ENCODE data around the gene C1orf232. TPM values are rescaled to one million over a fixed set of nuclear protein-coding genes. Genes with fewer than 3 reads are reported as not detected.

The C1orf232 gene
- total and polyA plus RNA-seq, 2 experiments from 2014 or later = not detected

GRCh38 chr1:26171084-26172072, 2.6 kb upstream of the C1orf232 start, which contains the start of gene ZNF593OS:
ZNF593OS (minus strand) TSS chr1:26171832; CDS start chr1:26171661, 171 bp downstream.
- peaks cover 38% of the 10 kb centered on the region for H3K27me3 Mint-ChIP-seq (ENCODE audit: insufficient read depth, low read depth, poor library complexity)
- no peaks in the 10 kb centered on the region for H3K9me2 ChIP-seq (ENCODE audit: insufficient read depth)
- no peaks in the 10 kb centered on the region for H3F3A ChIP-seq (replicated peaks; ENCODE audit: low read depth)
- H3K9me3 Mint-ChIP-seq = no peaks in the 10 kb centered on the region
- H3K36me3 Mint-ChIP-seq (ENCODE audit: low read depth) = no peaks in the 10 kb centered on the region; the same call in 2 of the 3 replicates
- no peak within 1 kb of the TSS for H3K27ac ChIP-seq (ENCODE audit: low read depth)
- no peak within 1 kb of the TSS for H3K27ac Mint-ChIP-seq
- ATAC-seq (no peak), DNase-seq (ENCODE audit: low spot score) (no peak)
- 0 out of 2 replicates have a peak, but pooled peaks cover 4% of the 10 kb centered on the region for H3K79me2 ChIP-seq (replicated peaks; ENCODE audit: insufficient read depth)
- H3K4me3 ChIP-seq = peak within 1 kb of the TSS; percentile 94
- peak within 1 kb of the TSS; percentile 88 for H3K4me3 Mint-ChIP-seq
- no peaks in the 10 kb centered on the region for H4K20me1 ChIP-seq (replicated peaks; ENCODE audit: insufficient read depth)
- H3K36me3 ChIP-seq (ENCODE audit: insufficient read depth) = no peaks in the 10 kb centered on the region
- H3K4me1 ChIP-seq (ENCODE audit: insufficient read depth) = peaks cover 11% of the 10 kb centered on the region; the same call in 1 of the 2 replicates
- H2AFZ ChIP-seq = no peak within 1 kb of the TSS
- H3K27me3 ChIP-seq (ENCODE audit: insufficient read depth) = peaks cover 11% of the 10 kb centered on the region
- TF ChIP-seq EZH2phosphoT487 (IDR thresholded peaks at IDR 0.05; ENCODE audit: unreplicated experiment) (no peak), ZNF114 (CRISPR knock-in tag; IDR thresholded peaks at IDR 0.05) (no peak)
- H3K4me2 ChIP-seq = peak within 1 kb of the TSS; percentile 99
- peaks cover 9% of the 10 kb centered on the region for H3K4me1 Mint-ChIP-seq

DNA sequence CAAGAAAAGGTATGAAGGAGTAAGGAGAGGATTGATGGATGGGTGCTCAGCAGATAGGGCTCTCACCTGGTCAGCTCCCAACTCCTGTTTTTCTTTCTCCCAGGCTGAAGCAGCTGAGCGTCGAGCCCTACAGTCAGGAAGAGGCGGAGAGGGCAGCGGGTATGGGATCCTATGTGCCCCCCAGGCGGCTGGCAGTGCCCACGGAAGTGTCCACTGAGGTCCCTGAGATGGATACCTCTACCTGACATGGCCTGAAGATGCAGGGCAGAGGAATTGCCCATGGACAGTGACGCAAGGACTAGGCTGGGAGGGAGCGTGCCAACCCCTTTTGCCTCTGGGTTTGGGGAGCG, 1.7 kb upstream of the C1orf232 start:
- Histone ChIP-seq H3K27me3 (ENCODE audit: insufficient read depth) (peaks cover 20% of the 10 kb centered on the region), H3K4me1 (ENCODE audit: insufficient read depth) (peaks cover 15% of the 10 kb centered on the region), H3K27ac (ENCODE audit: low read depth) (no peak overlapping the region), H3K36me3 (ENCODE audit: insufficient read depth) (no peaks in the 10 kb centered on the region), H3F3A (replicated peaks; ENCODE audit: low read depth) (no peaks in the 10 kb centered on the region), H3K9me2 (ENCODE audit: insufficient read depth) (no peaks in the 10 kb centered on the region), H2AFZ (peak overlapping the region; percentile 74; the same call in 1 of the 2 replicates), H3K4me3 (peak overlapping the region; percentile 94), H3K4me2 (peak overlapping the region; percentile 99), H4K20me1 (replicated peaks; ENCODE audit: insufficient read depth) (no peaks in the 10 kb centered on the region), H3K79me2 (replicated peaks; ENCODE audit: insufficient read depth) (0 out of 2 replicates have a peak, but pooled peaks cover 4% of the 10 kb centered on the region)
- TF ChIP-seq CREB1 (CRISPR knock-in tag; IDR thresholded peaks at IDR 0.05; ENCODE audit: low read depth) = no peak
- TF ChIP-seq ZNF331 (CRISPR knock-in tag; IDR thresholded peaks at IDR 0.05; ENCODE audit: low read depth) = no peak
- DNase-seq (ENCODE audit: low spot score) = no peak
- Mint-ChIP-seq H3K27ac (peak overlapping the region; percentile 35; the same call in 1 of the 2 replicates), H3K36me3 (ENCODE audit: low read depth) (no peaks in the 10 kb centered on the region; the same call in 2 of the 3 replicates), H3K27me3 (ENCODE audit: insufficient read depth, low read depth, poor library complexity) (peaks cover 35% of the 10 kb centered on the region), H3K4me3 (peak overlapping the region; percentile 88), H3K9me3 (no peaks in the 10 kb centered on the region), H3K4me1 (peaks cover 16% of the 10 kb centered on the region)
- ATAC-seq = no peak

DNA sequence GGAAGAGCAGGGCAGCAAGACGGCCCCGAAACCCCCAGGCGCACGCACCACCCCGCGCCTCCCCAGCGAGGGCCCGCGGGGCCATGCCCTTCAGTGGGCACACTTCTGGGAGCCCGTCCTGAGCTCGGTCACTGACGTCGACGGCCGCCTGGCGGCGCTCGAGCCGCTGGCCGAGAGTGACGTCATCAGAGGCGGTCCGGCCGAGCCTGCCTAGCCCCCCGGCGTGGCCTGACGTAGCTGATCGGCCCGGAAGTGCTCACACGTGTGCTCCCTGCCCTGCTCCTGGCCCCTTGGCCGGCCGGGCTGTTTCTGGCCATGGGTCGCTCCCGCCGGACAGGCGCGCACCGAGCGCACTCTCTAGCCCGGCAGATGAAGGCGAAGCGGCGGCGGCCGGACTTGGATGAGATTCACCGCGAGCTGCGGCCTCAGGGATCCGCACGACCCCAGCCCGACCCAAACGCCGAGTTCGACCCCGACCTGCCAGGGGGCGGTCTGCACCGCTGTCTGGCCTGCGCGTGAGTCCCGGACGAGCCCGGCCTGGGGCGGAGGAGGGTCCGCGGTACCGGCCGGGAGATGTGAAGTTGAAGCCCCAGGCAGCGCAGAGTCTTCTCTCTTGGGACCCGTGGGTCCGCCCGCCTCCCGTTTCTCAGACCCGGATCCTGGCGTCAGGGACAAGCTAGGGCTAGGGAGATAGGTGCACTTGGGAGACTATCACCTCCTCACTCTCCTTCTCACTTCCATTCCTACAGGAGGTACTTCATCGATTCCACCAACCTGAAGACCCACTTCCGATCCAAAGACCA, 1.1 kb upstream of the C1orf232 start, which contains the start of gene ZNF593:
Gene ZNF593 (plus strand): TSS at position 240 of the 803 bp plus-strand sequence. CDS start 76 bp downstream, at position 316.
- peak within 1 kb of the TSS; percentile 84 for H3K27ac Mint-ChIP-seq

More for the DNA sequence above, 1.1 kb upstream of the C1orf232 start, which contains the start of gene ZNF593:
- peak; percentile 69 to 92 for TF ChIP-seq CTCF (conservative IDR thresholded peaks at IDR 0.05; ENCODE audit: low read depth in 2 of 2)
- TF ChIP-seq EZH2phosphoT487 (IDR thresholded peaks at IDR 0.05; ENCODE audit: unreplicated experiment) = no peak
- 0 out of 2 replicates have a peak, but pooled peaks have one; percentile 21 for TF ChIP-seq NANOG (IDR thresholded peaks at IDR 0.05; ENCODE audit: borderline replicate concordance)
- 0 out of 2 replicates have a peak, but pooled peaks have one; percentile 24 for TF ChIP-seq ZNF331 (CRISPR knock-in tag; IDR thresholded peaks at IDR 0.05; ENCODE audit: low read depth)
- TF ChIP-seq POLR2AphosphoS5 (IDR thresholded peaks at IDR 0.05; ENCODE audit: low read depth) = peak; percentile 94
- TF ChIP-seq CREB1 (CRISPR knock-in tag; IDR thresholded peaks at IDR 0.05; ENCODE audit: low read depth) = peak; percentile 100
- H3K4me1 ChIP-seq (ENCODE audit: insufficient read depth) = peaks cover 20% of the 10 kb centered on the region
- H3K9me2 ChIP-seq (ENCODE audit: insufficient read depth) = no peaks in the 10 kb centered on the region
- no peaks in the 10 kb centered on the region for H3F3A ChIP-seq (replicated peaks; ENCODE audit: low read depth)
- Mint-ChIP-seq H3K4me1 (peaks cover 21% of the 10 kb centered on the region), H3K9me3 (no peaks in the 10 kb centered on the region), H3K4me3 (peak within 1 kb of the TSS; percentile 88), H3K36me3 (ENCODE audit: low read depth) (no peaks in the 10 kb centered on the region; the same call in 2 of the 3 replicates), H3K27me3 (ENCODE audit: insufficient read depth, low read depth, poor library complexity) (peaks cover 40% of the 10 kb centered on the region)
- ATAC-seq (peak; percentile 82), DNase-seq (ENCODE audit: low spot score) (peak; percentile 93)
- H3K27me3 ChIP-seq (ENCODE audit: insufficient read depth) = peaks cover 26% of the 10 kb centered on the region
- no peak within 1 kb of the TSS for H3K27ac ChIP-seq (ENCODE audit: low read depth)
- H3K36me3 ChIP-seq (ENCODE audit: insufficient read depth) = no peaks in the 10 kb centered on the region
- 0 out of 2 replicates have a peak, but pooled peaks cover 4% of the 10 kb centered on the region for H3K79me2 ChIP-seq (replicated peaks; ENCODE audit: insufficient read depth)
- H4K20me1 ChIP-seq (replicated peaks; ENCODE audit: insufficient read depth) = no peaks in the 10 kb centered on the region
- peak within 1 kb of the TSS; percentile 83 for H2AFZ ChIP-seq
- peak within 1 kb of the TSS; percentile 99 for H3K4me2 ChIP-seq
- peak within 1 kb of the TSS; percentile 94 for H3K4me3 ChIP-seq
